OCI-LY1 (cell line): Measurements from ENCODE around the gene SNCB.

ENCODE experiments used
- CTCF ChIP-seq: fragments of 200-600 bp; sonication (generic), shearing (Covaris generic); IDR thresholded peaks from 2 replicates; pipeline ENCODE4 v1.5.1; 2017; ENCODE audit warnings: mild to moderate bottlenecking, antibody characterized with exemption, low read length, moderate library complexity, mixed read lengths
- EZH2 ChIP-seq: fragments of 200-600 bp; sonication (generic), shearing (Covaris generic); IDR thresholded peaks from 2 replicates; pipeline ENCODE4 v1.8.0; 2017; ENCODE audit warnings: borderline replicate concordance, mixed run types, mild to moderate bottlenecking, antibody characterized with exemption, low read length, moderate library complexity, mixed read lengths

DNA sequence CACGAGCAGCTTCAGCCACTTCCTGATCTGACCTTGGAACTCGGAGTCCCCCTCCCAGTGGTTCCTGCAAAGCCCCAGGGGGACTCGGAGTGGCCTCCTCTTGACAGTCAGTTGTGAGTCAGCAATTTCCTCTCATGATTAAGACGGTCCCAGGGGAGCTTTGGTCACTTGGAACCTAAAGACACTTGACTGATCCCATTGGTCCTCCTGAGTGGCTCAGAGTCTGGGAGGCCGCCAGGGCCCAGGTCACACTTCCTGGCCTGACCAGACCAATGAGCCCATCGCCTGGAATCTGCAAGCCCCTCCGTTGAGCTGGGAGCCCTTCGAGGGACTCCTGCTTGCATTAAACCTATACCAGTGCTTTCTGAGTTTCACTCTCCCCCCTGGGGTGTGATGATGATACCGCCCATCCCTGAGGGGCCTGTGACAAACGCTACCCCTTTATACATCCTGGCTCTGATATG, 46.1 kb upstream of the SNCB start:
- TF ChIP-seq CTCF (no peak), EZH2 (no peak)
